HG03135 (cell line): ENCODE measurements around the gene ERP44.
"Not testable (repeated sequence)": the region's sequence is repeated elsewhere in the genome, so short reads cannot be mapped to it uniquely, and the experiment has no call there.

ENCODE experiments used
- ATAC-seq: cut with Tn5 transposase; IDR thresholded peaks from one replicate; pipeline ENCODE4 v1.9.1; 2021; ENCODE audit warnings: mild to moderate bottlenecking, moderate library complexity; ENCODE audit not compliant: unreplicated experiment

The ERP44 gene

GRCh38 chr9:100098887-100099721 lies at the start of gene ERP44, which contains the start of gene INVS:
TSS of gene ERP44 (minus strand) at chr9:100099000. CDS start at chr9:100098840, 160 bp downstream.
TSS of gene INVS (plus strand) at chr9:100099243. CDS start at chr9:100104522, 5,279 bp downstream.
- peak; percentile 98 for ATAC-seq

DNA sequence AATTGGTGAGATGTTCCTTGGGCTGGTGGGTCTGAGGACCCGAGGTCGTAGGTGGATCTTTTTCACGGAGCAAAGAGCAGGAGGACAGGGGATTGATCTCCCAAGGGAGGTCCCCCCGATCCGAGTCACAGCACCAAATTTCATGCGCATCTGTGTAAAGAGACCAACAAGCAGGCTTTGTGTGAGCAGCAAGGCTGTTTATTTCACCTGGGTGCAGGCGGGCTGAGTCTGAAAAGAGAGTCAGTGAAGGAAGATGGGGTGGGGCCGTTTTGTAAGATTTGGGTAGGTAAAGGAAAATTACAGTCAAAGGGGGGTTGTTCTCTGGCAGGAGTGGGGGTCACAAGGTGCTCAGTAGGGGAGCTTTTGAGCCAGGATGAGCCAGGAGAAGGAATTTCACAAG lies 47.2 kb upstream of the ERP44 start:
- ATAC-seq: not testable (repeated sequence)

GRCh38 chr9:100145167-100145934 lies 46.6 kb upstream of the ERP44 start:
- not testable (repeated sequence) for ATAC-seq

DNA sequence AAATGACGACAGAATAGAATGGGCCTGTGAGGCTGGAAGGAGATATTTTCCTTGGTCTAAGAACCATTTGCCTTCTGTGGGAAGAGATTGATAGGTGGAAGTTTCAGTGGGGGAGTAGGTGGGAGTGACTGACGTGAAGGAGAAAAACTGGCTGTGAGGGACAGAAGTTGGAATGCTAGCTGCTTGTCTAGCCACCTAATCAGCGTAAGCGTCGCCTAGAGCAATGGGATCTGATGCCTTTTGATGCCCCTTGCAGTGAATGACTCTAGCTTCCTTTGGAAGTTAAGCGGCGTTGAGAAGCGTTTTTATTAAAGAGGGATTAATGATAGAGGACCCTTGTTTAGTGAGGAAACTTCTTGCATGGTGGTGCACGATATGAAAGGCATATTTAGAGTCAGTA lies 43.1 kb upstream of the ERP44 start:
- not testable (repeated sequence) for ATAC-seq

DNA sequence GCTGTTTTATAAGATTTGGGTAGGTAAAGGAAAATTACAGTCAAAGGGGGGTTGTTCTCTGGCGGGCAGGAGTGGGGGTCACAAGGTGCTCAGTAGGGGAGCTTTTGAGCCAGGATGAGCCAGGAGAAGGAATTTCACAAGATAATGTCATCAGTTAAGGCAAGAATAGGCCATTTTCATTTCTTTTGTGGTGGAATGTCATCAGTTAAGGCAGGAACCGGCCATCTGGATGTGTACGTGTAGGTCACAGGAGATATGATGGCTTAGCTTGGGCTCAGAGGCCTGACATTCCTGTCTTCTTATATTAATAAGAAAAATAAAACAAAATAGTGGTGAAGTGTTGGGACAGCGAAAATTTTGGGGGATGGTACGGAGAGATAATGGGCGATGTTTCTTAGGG lies 41.5 kb upstream of the ERP44 start:
- not testable (repeated sequence) for ATAC-seq

DNA sequence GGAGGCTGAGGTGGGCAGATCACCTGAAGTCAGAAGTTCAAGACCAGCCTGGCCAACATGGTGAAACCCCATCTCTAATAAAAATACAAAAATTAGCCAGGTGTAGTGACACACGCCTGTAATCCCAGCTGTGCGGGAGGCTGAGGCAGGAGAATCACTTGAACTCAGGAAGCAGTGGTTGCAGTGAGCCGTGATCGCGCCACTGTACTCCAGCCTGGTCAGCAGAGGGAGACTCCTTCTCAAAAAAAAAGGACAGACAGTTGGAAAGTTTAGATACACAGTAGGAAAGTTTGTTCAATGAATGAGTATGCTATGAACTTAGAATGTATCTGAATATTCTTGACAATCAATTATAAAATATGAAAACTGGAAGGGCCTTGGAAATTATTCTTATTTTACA lies 38.0 kb upstream of the ERP44 start:
- ATAC-seq: not testable (repeated sequence)

GRCh38 chr9:100134731-100135130 lies 35.9 kb upstream of the ERP44 start:
- no peak for ATAC-seq

- no peak for ATAC-seq
These were observed 33.2 kb upstream of the ERP44 start for GRCh38 chr9:100131875-100132430.

DNA sequence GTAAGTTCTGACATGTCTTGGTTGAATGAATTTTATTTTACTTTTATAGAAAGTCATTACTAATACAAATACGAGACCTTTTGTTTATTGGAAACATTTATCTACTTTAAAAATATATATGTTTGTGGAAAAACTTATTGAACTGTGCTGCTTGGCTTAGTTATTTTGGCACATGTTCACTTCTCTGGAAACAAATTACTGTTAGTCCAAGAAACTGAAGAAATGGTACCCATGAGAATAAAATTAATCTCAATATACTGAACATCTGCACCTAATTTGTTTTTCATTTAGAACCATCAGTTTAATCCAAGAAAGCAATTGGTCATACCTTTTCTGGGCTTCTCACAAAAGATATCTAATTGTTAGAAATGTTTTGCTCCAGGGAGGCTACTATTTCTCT lies 32.4 kb upstream of the ERP44 start:
- ATAC-seq: no peak

DNA sequence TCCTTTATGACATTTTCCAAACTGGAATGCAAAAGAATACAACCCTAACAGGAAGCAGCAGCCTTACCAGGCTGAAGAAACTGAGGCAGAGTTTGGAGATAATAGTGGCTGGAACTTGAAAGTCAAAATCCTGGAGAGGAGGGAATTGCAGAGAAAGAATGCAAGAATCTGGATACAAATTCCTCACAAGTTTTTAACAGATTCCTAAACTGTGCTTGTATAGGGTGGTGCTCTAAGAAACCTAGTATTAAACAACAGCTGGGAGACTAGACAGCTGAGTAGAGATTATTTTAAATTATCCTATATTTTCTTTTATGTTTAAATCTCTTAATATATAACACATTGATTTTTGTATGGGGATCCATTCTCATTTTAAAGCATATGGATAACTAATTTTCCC lies 31.0 kb upstream of the ERP44 start:
- ATAC-seq: no peak

- ATAC-seq: no peak
These were observed 27.6 kb upstream of the ERP44 start for GRCh38 chr9:100126423-100126822.

- no peak for ATAC-seq
These were observed 27.1 kb upstream of the ERP44 start for GRCh38 chr9:100125910-100126309.

DNA sequence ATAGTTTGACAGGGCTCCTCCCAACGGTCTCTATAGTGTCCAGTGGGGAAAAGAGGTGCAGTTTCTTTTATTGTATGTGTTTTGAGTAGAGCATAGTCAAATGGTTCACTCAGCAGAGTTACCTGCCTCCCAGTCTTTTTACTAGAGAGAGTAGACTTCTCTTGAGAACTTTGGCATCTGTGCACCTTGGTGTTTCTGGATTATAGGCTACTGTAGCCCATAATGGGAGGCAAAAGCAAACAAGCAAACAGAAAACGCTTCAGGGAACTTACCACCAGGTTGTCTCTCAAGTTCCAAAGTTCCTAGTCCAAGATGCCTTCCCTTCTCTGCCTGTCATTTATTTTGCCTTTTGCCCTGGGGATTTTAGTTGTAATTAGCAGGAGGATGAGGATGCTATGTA lies 26.4 kb upstream of the ERP44 start:
- ATAC-seq: no peak

GRCh38 chr9:100120286-100120685 lies 21.5 kb upstream of the ERP44 start:
- ATAC-seq: no peak

DNA sequence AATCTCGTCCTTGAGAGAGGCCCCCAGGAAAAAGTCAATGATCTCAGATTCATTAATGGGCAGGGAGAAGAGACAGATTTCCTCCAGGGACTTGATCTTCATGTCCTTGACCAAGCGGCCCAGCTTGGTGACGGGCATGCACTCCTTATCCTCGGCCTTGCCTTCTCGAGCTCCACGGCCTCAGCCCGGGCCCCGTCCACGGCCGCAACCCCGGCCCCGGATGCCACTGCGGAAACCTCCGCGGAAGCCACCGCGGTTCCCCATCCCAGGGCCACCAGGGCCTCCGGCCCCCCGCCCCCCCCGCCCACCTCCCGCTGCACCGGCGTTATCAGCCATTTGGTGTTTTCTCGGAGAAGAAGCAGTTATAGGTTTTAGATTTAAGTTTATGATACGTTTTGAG lies 18.5 kb upstream of the ERP44 start:
- no peak for ATAC-seq

GRCh38 chr9:100112677-100113336 lies 14.0 kb upstream of the ERP44 start:
- ATAC-seq: no peak

- no peak for ATAC-seq
These were observed 12.4 kb upstream of the ERP44 start for GRCh38 chr9:100111235-100111634.

DNA sequence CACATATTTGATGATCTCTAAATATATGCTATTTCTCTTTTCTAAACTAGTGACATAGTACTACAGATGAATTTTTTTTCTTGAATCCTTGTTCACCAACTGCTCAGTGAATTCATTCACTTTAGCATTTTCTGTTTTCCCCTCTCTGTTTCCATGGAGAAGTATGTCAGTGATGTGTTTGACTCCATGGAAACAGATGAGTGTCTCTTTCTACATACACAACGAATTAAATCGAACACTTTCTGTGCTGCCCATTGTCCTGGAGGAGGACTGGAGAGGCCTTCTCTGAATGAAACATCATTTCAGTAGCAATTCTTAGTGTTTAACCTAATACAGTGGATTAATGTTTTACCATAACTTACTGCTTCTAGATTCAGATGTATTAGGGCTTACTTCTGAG lies 9.8 kb upstream of the ERP44 start:
- no peak for ATAC-seq

DNA sequence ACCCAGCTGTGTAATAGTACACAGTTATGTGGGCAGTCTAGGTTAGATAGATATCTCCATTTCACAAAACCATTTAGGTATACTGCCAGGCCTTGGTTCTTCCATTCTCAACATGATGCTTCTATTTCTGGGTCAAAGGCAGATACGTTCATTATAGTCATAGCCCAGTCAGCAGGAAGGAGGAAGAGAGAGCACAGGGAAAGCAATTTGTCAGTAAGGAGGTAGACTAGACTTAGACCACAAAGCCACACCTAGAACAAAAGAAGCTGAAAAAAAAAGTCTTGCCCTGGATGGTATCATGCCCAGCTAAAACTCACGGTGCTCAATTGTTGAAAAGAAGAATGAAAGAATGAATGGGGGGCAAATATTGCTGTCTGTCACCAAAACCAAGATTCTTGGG lies 7.8 kb upstream of the ERP44 start:
- no peak for ATAC-seq

- ATAC-seq: no peak
These were observed 7.1 kb upstream of the ERP44 start for GRCh38 chr9:100105861-100106260.

GRCh38 chr9:100104314-100104713 lies 5.5 kb upstream of the ERP44 start:
- no peak for ATAC-seq
